ENCODE measurements around the gene PLA2G4D.

DNA sequence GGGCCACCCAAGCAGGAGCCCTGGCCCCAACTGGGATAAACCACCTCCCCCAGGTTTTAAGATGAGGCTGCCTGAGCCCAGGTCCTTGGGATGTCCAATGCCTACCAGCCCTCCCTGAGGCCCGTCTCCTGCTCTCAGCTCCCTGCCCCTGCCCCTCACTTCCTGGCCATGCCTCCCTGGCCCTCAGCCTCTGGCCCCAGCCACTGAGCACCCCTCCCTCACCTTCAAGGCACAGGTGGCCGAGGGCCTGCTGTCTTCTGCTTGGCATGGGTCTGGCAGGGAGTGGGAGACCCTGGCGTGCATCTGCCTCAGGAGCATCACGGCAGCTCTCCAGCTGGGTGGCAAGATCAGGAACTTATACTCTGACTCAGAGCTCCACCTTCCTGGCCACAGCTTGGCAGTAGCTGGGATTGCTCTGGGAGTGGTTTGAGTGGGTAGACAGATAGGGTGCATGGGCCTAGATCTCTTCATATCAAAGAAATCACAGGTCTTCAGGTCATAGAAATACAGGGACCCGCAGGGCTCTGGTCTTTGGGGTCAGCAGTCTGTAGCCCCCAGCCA lies 73.6 kb downstream of the PLA2G4D start, which contains the start of gene PLA2G4E:
- TF ChIP-seq, protein P1, sequence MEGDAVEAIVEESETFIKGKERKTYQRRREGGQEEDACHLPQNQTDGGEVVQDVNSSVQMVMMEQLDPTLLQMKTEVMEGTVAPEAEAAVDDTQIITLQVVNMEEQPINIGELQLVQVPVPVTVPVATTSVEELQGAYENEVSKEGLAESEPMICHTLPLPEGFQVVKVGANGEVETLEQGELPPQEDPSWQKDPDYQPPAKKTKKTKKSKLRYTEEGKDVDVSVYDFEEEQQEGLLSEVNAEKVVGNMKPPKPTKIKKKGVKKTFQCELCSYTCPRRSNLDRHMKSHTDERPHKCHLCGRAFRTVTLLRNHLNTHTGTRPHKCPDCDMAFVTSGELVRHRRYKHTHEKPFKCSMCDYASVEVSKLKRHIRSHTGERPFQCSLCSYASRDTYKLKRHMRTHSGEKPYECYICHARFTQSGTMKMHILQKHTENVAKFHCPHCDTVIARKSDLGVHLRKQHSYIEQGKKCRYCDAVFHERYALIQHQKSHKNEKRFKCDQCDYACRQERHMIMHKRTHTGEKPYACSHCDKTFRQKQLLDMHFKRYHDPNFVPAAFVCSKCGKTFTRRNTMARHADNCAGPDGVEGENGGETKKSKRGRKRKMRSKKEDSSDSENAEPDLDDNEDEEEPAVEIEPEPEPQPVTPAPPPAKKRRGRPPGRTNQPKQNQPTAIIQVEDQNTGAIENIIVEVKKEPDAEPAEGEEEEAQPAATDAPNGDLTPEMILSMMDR (IDR thresholded peaks at IDR 0.05 in 2 of 3, conservative IDR thresholded peaks at IDR 0.05 in 1 of 3; ENCODE audit: control insufficient read depth in 2 of 3, extremely low read depth in 1 of 3, insufficient read depth in 1 of 3, low read depth in 3 of 3, low read length in 3 of 3) = no peak
- no peak for TF ChIP-seq SUZ12 (IDR thresholded peaks at IDR 0.05; ENCODE audit: unreplicated experiment)
- no peak for TF ChIP-seq POLR2AphosphoS5 (IDR thresholded peaks at IDR 0.05; ENCODE audit: low read length)
- TF ChIP-seq RUNX3 (IDR thresholded peaks at IDR 0.05; ENCODE audit: low read length) = no peak
- no peak for TF ChIP-seq NFYA (IDR thresholded peaks at IDR 0.05; ENCODE audit: borderline replicate concordance, low read depth, low read length)
- no peak for TF ChIP-seq ZNF274 (IDR thresholded peaks at IDR 0.05; ENCODE audit: insufficient read depth, insufficient read length)

All from GM12878 (cell line).